ENCODE measurements around the gene SEMA4D.

SEMA4D gene

GRCh38 chr9:89448381-89448780, 49.5 kb downstream of the SEMA4D start:
- in situ Hi-C loops (cut with HindIII; ENCODE audit: low sequenced_read_pairs), result loop anchor here (5.0 kb wide), 1 partner anchor 49 kb away; the partner anchor contains the start of gene SEMA4D

GRCh38 chr9:89447416-89447815, 50.5 kb downstream of the SEMA4D start:
- in situ Hi-C loops (cut with HindIII; ENCODE audit: low sequenced_read_pairs), result loop anchor here (5.0 kb wide), 1 partner anchor 50 kb away; the partner anchor contains the start of gene SEMA4D

GRCh38 chr9:89446961-89447310, 51.0 kb downstream of the SEMA4D start:
- in situ Hi-C loops (cut with HindIII; ENCODE audit: low sequenced_read_pairs), result loop anchor here (5.0 kb wide), 1 partner anchor 50 kb away; the partner anchor contains the start of gene SEMA4D

GRCh38 chr9:89446261-89446960, 51.5 kb downstream of the SEMA4D start:
- in situ Hi-C loops (cut with HindIII; ENCODE audit: low sequenced_read_pairs), result loop anchor here (5.0 kb wide), 1 partner anchor 51 kb away; the partner anchor contains the start of gene SEMA4D

GRCh38 chr9:89445801-89446251, 52.1 kb downstream of the SEMA4D start:
- in situ Hi-C loops (cut with HindIII; ENCODE audit: low sequenced_read_pairs), result loop anchor here (5.0 kb wide), 1 partner anchor 51 kb away; the partner anchor contains the start of gene SEMA4D

GRCh38 chr9:89444925-89445765, 52.8 kb downstream of the SEMA4D start:
- in situ Hi-C loops (cut with HindIII; ENCODE audit: low sequenced_read_pairs), result loop anchor here (5.0 kb wide), 1 partner anchor 52 kb away; the partner anchor contains the start of gene SEMA4D

- in situ Hi-C loops (cut with HindIII; ENCODE audit: low sequenced_read_pairs), result no loop called here
Observed at GRCh38 chr9:89444274-89444673, 53.6 kb downstream of the SEMA4D start.

GRCh38 chr9:89442981-89443814, 54.7 kb downstream of the SEMA4D start:
- in situ Hi-C loops (cut with HindIII; ENCODE audit: low sequenced_read_pairs), result no loop called here

GRCh38 chr9:89442501-89442978, 55.4 kb downstream of the SEMA4D start:
- in situ Hi-C loops (cut with HindIII; ENCODE audit: low sequenced_read_pairs), result no loop called here

- in situ Hi-C loops (cut with HindIII; ENCODE audit: low sequenced_read_pairs), result no loop called here
Observed at GRCh38 chr9:89441986-89442385, 55.9 kb downstream of the SEMA4D start.

GRCh38 chr9:89441655-89441970, 56.3 kb downstream of the SEMA4D start:
- in situ Hi-C loops (cut with HindIII; ENCODE audit: low sequenced_read_pairs), result no loop called here

- in situ Hi-C loops (cut with HindIII; ENCODE audit: low sequenced_read_pairs), result no loop called here
Observed at GRCh38 chr9:89440951-89441654, 56.8 kb downstream of the SEMA4D start.

GRCh38 chr9:89440548-89440947, 57.4 kb downstream of the SEMA4D start:
- in situ Hi-C loops (cut with HindIII; ENCODE audit: low sequenced_read_pairs), result no loop called here

GRCh38 chr9:89440046-89440445, 57.9 kb downstream of the SEMA4D start:
- in situ Hi-C loops (cut with HindIII; ENCODE audit: low sequenced_read_pairs), result no loop called here

- in situ Hi-C loops (cut with HindIII; ENCODE audit: low sequenced_read_pairs), result no loop called here
Observed at GRCh38 chr9:89439571-89439970, 58.3 kb downstream of the SEMA4D start.

GRCh38 chr9:89438194-89438593, 59.7 kb downstream of the SEMA4D start:
- in situ Hi-C loops (cut with HindIII; ENCODE audit: low sequenced_read_pairs), result no loop called here

GRCh38 chr9:89437772-89438171, 60.1 kb downstream of the SEMA4D start:
- in situ Hi-C loops (cut with HindIII; ENCODE audit: low sequenced_read_pairs), result no loop called here

GRCh38 chr9:89436963-89437625, 60.8 kb downstream of the SEMA4D start:
- in situ Hi-C loops (cut with HindIII; ENCODE audit: low sequenced_read_pairs), result no loop called here

GRCh38 chr9:89436326-89436725, 61.6 kb downstream of the SEMA4D start:
- in situ Hi-C loops (cut with HindIII; ENCODE audit: low sequenced_read_pairs), result no loop called here
